Naive thymus-derived CD4-positive, alpha-beta T cell (primary cell): ENCODE results near the gene PFKL. TPM values are rescaled to one million over a fixed set of nuclear protein-coding genes. Genes with fewer than 3 reads are reported as not detected.
A peak's percentile ranks its signal among the peaks of the same experiment; 100 is the strongest.

Source experiments
- ATAC-seq: fragments of 150-1000 bp; cut with Tn5 transposase; 2 replicates; pipeline ENCODE4 v1.10.0; 2021; ENCODE audit warnings: mild to moderate bottlenecking, moderate library complexity
- CTCF ChIA-PET: fragments of 350-600 bp; sonication (Branson Sonifier 250); formaldehyde crosslinking; loops from one replicate; lab custom pipeline; 2021; ENCODE audit warnings: antibody characterized with exemption; lab: Charles Lee
- POLR2A ChIA-PET: fragments of 350-600 bp; sonication (Branson Sonifier 250); formaldehyde crosslinking; loops from one replicate; lab custom pipeline; 2021; ENCODE audit warnings: antibody characterized with exemption, inconsistent platforms; lab: Charles Lee
- DNase-seq, 9 donors: peaks; one replicate each; pipeline versions ENCODE4 v3.0.0 to v3.0.0-alpha.2; 2020 to 2022; ENCODE audit warnings: mixed read lengths in 1 of 9
- H3K27ac ChIP-seq: one replicate; pipeline ENCODE4 v1.7.0; 2013; ENCODE audit warnings: mild to moderate bottlenecking, low read depth, low read length, moderate library complexity
- H3K27me3 ChIP-seq, 2 donors: one replicate each; pipeline ENCODE4 v1.7.0; 2013; ENCODE audit warnings: low read length in 2 of 2, mild to moderate bottlenecking in 2 of 2, moderate library complexity in 2 of 2; ENCODE audit not compliant: control insufficient read depth in 2 of 2, insufficient read depth in 2 of 2
- H3K36me3 ChIP-seq, 3 experiments: 1 replicate in 2 of 3; 2 replicates in 1 of 3; pipeline ENCODE4 v1.7.0; 2013; ENCODE audit warnings: low read length in 3 of 3, mild to moderate bottlenecking in 3 of 3, moderate library complexity in 1 of 3; ENCODE audit not compliant: insufficient read depth in 3 of 3, control insufficient read depth in 2 of 3
- H3K4me1 ChIP-seq, 2 donors: one replicate each; pipeline ENCODE4 v1.7.0; 2013; ENCODE audit warnings: low read length in 2 of 2, mild to moderate bottlenecking in 2 of 2, moderate library complexity in 1 of 2; ENCODE audit not compliant: control insufficient read depth in 2 of 2, insufficient read depth in 2 of 2
- H3K4me3 ChIP-seq: 2 replicates; pipeline ENCODE4 v1.7.0; 2013; ENCODE audit warnings: mild to moderate bottlenecking, low read length
- H3K9me3 ChIP-seq, 3 experiments: 1 replicate in 2 of 3; 2 replicates in 1 of 3; pipeline ENCODE4 v1.7.0; 2013; ENCODE audit warnings: low read length in 3 of 3; ENCODE audit not compliant: control insufficient read depth in 2 of 3
- H3K27ac Mint-ChIP-seq, 9 donors: one replicate each; pipeline ENCODE4 v1.8.0; 2020 to 2022; ENCODE audit warnings: mixed read lengths in 9 of 9, mild to moderate bottlenecking in 8 of 9, moderate library complexity in 5 of 9, inconsistent platforms in 2 of 9
- H3K27me3 Mint-ChIP-seq, 5 donors: one replicate each; pipeline ENCODE4 v1.8.0; 2021 to 2022; ENCODE audit warnings: mixed read lengths in 5 of 5, mild to moderate bottlenecking in 1 of 5
- H3K36me3 Mint-ChIP-seq, 5 donors: one replicate each; pipeline ENCODE4 v1.8.0; 2020 to 2022; ENCODE audit warnings: mixed read lengths in 5 of 5, mild to moderate bottlenecking in 3 of 5, inconsistent platforms in 1 of 5
- H3K4me1 Mint-ChIP-seq, 7 donors: one replicate each; pipeline ENCODE4 v1.8.0; 2020 to 2022; ENCODE audit warnings: mixed read lengths in 7 of 7, mild to moderate bottlenecking in 3 of 7, inconsistent platforms in 1 of 7
- H3K4me3 Mint-ChIP-seq, 10 donors: one replicate each; pipeline ENCODE4 v1.8.0; 2020 to 2022; ENCODE audit warnings: mild to moderate bottlenecking in 10 of 10, mixed read lengths in 10 of 10, moderate library complexity in 6 of 10, inconsistent platforms in 2 of 10
- H3K9me3 Mint-ChIP-seq, 11 donors: one replicate each; pipeline ENCODE4 v1.8.0; 2020 to 2022; ENCODE audit warnings: mixed read lengths in 11 of 11, mild to moderate bottlenecking in 4 of 11, inconsistent platforms in 1 of 11, moderate library complexity in 1 of 11
- intact Hi-C, 2 donors: fragments of 100-400 bp; cut with micrococcal nuclease; formaldehyde crosslinking; loops; one replicate each; pipeline ENCODE4 v1.15.1; 2023
- polyA plus RNA-seq, 2 donors: library from polyadenylated mRNA; unstranded; fragments of 300-500 nt; fragmentation: Illumina TruSeq; gene quantifications; one replicate each; pipeline ENCODE4 v1.2.3, GENCODE V29; 2021
- total RNA-seq, 6 experiments: library from RNA in 5 of 6; stranded (reverse) in 5 of 6; gene quantifications; 1 replicate in 5 of 6; 2 replicates in 1 of 6; pipeline ENCODE4 v1.2.3 and lab custom pipeline; 2021 to 2026

PFKL gene
- total and polyA plus RNA-seq, 7 experiments from 2014 or later: 75.0 to 196 (median 109) TPM

- ATAC-seq: no peak
- CTCF ChIA-PET: no interaction called here
- intact Hi-C loops: no loop called here
These were observed 34.1 kb upstream of the PFKL start for GRCh38 chr21:44265734-44266270.

DNA sequence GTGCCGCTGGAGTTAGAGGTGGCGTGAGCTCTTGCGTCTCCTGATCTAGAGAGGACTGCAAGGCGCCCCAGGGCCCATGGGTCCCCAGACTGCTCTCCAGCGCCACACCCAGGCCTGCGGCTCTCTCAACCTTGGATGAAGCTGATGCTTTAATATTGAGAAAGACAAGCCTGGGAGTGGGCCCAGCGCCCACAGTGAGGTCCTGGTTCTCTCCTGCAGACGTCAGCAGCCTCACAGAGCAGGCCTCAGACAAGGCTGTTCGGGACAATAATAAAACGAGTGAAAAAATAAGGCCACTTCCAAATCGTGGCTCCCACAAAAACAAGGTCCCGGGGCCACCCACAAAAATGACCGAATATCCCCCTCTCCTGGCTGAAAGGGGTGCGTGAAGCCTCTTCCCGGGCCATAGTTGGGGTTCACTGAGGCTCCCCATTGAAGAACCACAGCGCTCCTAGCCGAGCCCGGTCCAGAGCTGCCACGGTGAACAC lies 32.2 kb upstream of the PFKL start:
- Mint-ChIP-seq H3K4me1 (peaks cover 0 to 3% (median 0%) of the 10 kb centered on the region in 7 donors), H3K36me3 (no peaks in the 10 kb centered on the region)
- peak in 4 of 9 donors; percentile 6 to 27 (median 19) for DNase-seq

More at GRCh38 chr21:44265734-44266270, 34.1 kb upstream of the PFKL start:
- Histone ChIP-seq H3K9me3 (no peaks in the 10 kb centered on the region), H3K4me1 (no peaks in the 10 kb centered on the region), H3K27ac (no peak overlapping the region), H3K27me3 (no peaks in the 10 kb centered on the region), H3K4me3 (no peak overlapping the region), H3K36me3 (no peaks in the 10 kb centered on the region)
- Mint-ChIP-seq H3K36me3 (no peaks in the 10 kb centered on the region), H3K27ac (no peak overlapping the region), H3K27me3 (peaks cover 0 to 2% (median 0%) of the 10 kb centered on the region in 5 donors), H3K4me1 (peaks cover 0 to 3% (median 0%) of the 10 kb centered on the region in 7 donors), H3K9me3 (no peaks in the 10 kb centered on the region), H3K4me3 (no peak overlapping the region)
- DNase-seq: peak in 1 of 9 donors; percentile 4
- POLR2A ChIA-PET: no interaction called here

GRCh38 chr21:44269090-44269489 lies 30.8 kb upstream of the PFKL start:
- no peaks in the 10 kb centered on the region for H3K36me3 Mint-ChIP-seq
- CTCF ChIA-PET: no interaction called here
- peak overlapping the region in 1 of 9 donors; percentile 18 for H3K27ac Mint-ChIP-seq
- H3K9me3 Mint-ChIP-seq: no peaks in the 10 kb centered on the region
- H3K4me3 Mint-ChIP-seq: no peak overlapping the region
- POLR2A ChIA-PET: interaction anchor here (0.7 kb wide), 1 partner anchor 942 kb away, joined by 3 read pairs; no protein-coding TSS in a partner anchor
- no peaks in the 10 kb centered on the region for H3K9me3 ChIP-seq
- intact Hi-C loops: no loop called here
- H3K27ac ChIP-seq: no peak overlapping the region
- DNase-seq (peak in 1 of 9 donors; percentile 7), ATAC-seq (no peak)
- H3K27me3 Mint-ChIP-seq: peaks cover 0 to 5% (median 0%) of the 10 kb centered on the region in 5 donors
- no peaks in the 10 kb centered on the region for H3K36me3 ChIP-seq
- H3K4me3 ChIP-seq: no peak overlapping the region
- H3K4me1 Mint-ChIP-seq: peaks cover 0 to 3% (median 0%) of the 10 kb centered on the region in 7 donors
- H3K27me3 ChIP-seq: no peaks in the 10 kb centered on the region
- no peaks in the 10 kb centered on the region for H3K4me1 ChIP-seq

More for the DNA sequence above, 32.2 kb upstream of the PFKL start:
- Histone ChIP-seq H3K4me3 (no peak overlapping the region), H3K4me1 (no peaks in the 10 kb centered on the region), H3K27ac (no peak overlapping the region), H3K9me3 (no peaks in the 10 kb centered on the region), H3K27me3 (no peaks in the 10 kb centered on the region), H3K36me3 (no peaks in the 10 kb centered on the region)
- peak overlapping the region in 1 of 9 donors; percentile 18 for H3K27ac Mint-ChIP-seq
- intact Hi-C loops: no loop called here
- POLR2A ChIA-PET: no interaction called here
- CTCF ChIA-PET: interaction anchor here (0.6 to 1.7 kb wide), 3 partner anchors 9 to 194 kb away, joined by 3 to 9 read pairs (median 3); no protein-coding TSS in a partner anchor
- peak; percentile 52 for ATAC-seq
- H3K9me3 Mint-ChIP-seq: no peaks in the 10 kb centered on the region
- H3K4me3 Mint-ChIP-seq: no peak overlapping the region
- peaks cover 0 to 2% (median 0%) of the 10 kb centered on the region in 5 donors for H3K27me3 Mint-ChIP-seq

DNA sequence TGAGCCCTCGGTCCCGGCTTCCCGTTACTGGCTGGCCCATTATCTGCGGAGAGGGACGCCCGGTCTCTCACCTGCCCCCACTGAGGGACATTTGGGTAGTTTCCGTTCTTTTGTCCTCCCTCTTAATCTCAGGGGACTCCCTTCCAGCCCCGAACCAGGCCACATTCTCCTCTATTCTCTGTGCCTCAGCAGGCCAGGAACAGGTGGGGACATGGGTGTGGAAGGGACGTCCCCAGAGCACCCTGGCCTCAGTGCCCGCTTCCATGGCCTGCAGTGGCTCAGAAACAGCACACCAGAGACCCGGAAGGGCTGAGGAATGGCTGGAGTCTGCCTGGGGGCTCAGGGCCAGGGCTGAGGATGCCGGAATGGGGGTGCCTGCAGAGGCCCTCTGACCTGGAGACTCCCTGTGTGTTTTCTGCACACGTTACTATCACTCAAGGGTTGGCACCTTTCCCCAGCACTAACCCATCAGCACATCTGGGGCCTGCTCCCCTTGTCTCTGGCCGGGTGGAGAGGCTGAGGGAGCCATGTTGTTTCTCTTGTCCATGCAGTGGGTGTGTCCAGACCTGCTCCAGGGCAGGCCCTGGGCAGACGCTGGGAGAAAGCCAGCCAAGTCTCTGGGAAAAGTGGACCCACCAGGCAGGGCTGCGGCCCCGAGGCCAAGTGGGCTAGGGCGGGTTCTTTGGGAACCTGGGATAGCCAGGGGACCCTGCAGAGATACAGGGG lies 28.1 kb upstream of the PFKL start:
- ChIA-PET CTCF (interaction anchor here (0.6 kb wide), 1 partner anchor 484 kb away, joined by 3 read pairs; no protein-coding TSS in a partner anchor), POLR2A (no interaction called here)
- intact Hi-C loops: no loop called here
- DNase-seq (peak in 1 of 9 donors; percentile 7), ATAC-seq (no peak)
- Mint-ChIP-seq H3K27me3 (peaks cover 0 to 21% (median 0%) of the 10 kb centered on the region in 5 donors), H3K4me3 (no peak overlapping the region), H3K36me3 (no peaks in the 10 kb centered on the region), H3K4me1 (peaks cover 0 to 3% (median 0%) of the 10 kb centered on the region in 7 donors), H3K9me3 (no peaks in the 10 kb centered on the region), H3K27ac (no peak overlapping the region)
- Histone ChIP-seq H3K4me1 (no peaks in the 10 kb centered on the region), H3K4me3 (no peak overlapping the region), H3K36me3 (no peaks in the 10 kb centered on the region), H3K9me3 (no peaks in the 10 kb centered on the region), H3K27ac (no peak overlapping the region), H3K27me3 (no peaks in the 10 kb centered on the region)

- ATAC-seq: no peak
- CTCF ChIA-PET: interaction anchor here (1.1 kb wide), 1 partner anchor 24 kb away, joined by 3 read pairs; no protein-coding TSS in a partner anchor
- Mint-ChIP-seq H3K4me1 (peaks cover 0 to 3% (median 0%) of the 10 kb centered on the region in 7 donors), H3K27ac (no peak overlapping the region), H3K9me3 (no peaks in the 10 kb centered on the region), H3K27me3 (peaks cover 0 to 24% (median 0%) of the 10 kb centered on the region in 5 donors), H3K36me3 (no peaks in the 10 kb centered on the region), H3K4me3 (no peak overlapping the region)
- Histone ChIP-seq H3K9me3 (no peaks in the 10 kb centered on the region), H3K27me3 (no peaks in the 10 kb centered on the region), H3K4me1 (no peaks in the 10 kb centered on the region), H3K36me3 (no peaks in the 10 kb centered on the region), H3K4me3 (no peak overlapping the region), H3K27ac (no peak overlapping the region)
- intact Hi-C loops: no loop called here
- POLR2A ChIA-PET: no interaction called here
- DNase-seq: peak in 1 of 9 donors; percentile 1
These were observed 27.5 kb upstream of the PFKL start for GRCh38 chr21:44272284-44272858.

DNA sequence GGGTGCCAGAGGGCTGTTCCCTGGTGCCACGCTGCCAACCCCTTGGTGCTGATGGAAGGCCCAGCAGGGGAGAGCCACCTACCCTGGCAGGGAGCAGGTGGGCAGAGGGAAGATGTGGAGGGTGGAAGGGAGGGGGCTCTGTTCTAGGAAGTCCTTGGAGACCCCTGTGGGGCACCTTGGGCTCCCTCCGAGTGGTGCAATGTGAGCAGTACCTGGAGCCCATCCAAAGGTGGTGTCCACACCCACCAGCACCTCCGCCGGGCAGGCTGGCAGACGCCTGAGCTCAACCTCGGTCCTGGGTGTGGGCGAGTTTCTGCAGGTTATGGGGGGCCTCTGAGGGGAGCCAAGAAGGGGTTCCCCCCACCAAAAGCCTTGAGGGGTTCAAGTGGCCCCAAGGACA lies 26.8 kb upstream of the PFKL start:
- DNase-seq (no peak), ATAC-seq (no peak)
- ChIA-PET POLR2A (no interaction called here), CTCF (interaction anchor here (1.1 kb wide), 1 partner anchor 24 kb away, joined by 3 read pairs; no protein-coding TSS in a partner anchor)
- no peaks in the 10 kb centered on the region for H3K36me3 ChIP-seq
- Mint-ChIP-seq H3K27ac (no peak overlapping the region), H3K9me3 (no peaks in the 10 kb centered on the region), H3K4me3 (no peak overlapping the region), H3K4me1 (peaks cover 0 to 3% (median 0%) of the 10 kb centered on the region in 7 donors), H3K36me3 (no peaks in the 10 kb centered on the region), H3K27me3 (peaks cover 0 to 24% (median 0%) of the 10 kb centered on the region in 5 donors)
- H3K4me1 ChIP-seq: no peaks in the 10 kb centered on the region
- H3K9me3 ChIP-seq: no peaks in the 10 kb centered on the region
- no peak overlapping the region for H3K27ac ChIP-seq
- intact Hi-C loops: no loop called here
- H3K4me3 ChIP-seq: no peak overlapping the region
- no peaks in the 10 kb centered on the region for H3K27me3 ChIP-seq
